A549 (cell line): Measurements from ENCODE around the gene POLE4.

Experiments
- CTCF ChIP-seq: fragments of >200 bp; sonication (Bioruptor Twin); formaldehyde crosslinking; IDR thresholded peaks from 3 replicates; pipeline ENCODE4 v1.5.1; 2016
- EHMT2 ChIP-seq: fragments of 200-600 bp; sonication (generic); IDR thresholded peaks from 2 replicates; pipeline ENCODE4 v1.6.1; 2016; ENCODE audit warnings: antibody characterized with exemption, low read depth, mild to moderate bottlenecking, moderate library complexity
- EP300 ChIP-seq, 2 experiments: fragments of >200 bp; sonication (Bioruptor Twin); formaldehyde crosslinking; IDR thresholded peaks; 2 replicates in 1 of 2; 3 replicates in 1 of 2; pipeline ENCODE4 v1.6.1; 2016 to 2017
- FOSB ChIP-seq: fragments of 250-450 bp; sonication (Bioruptor Pico); IDR thresholded peaks from 2 replicates; pipeline ENCODE4 v1.5.0; 2020; ENCODE audit warnings: mild to moderate bottlenecking, moderate library complexity
- HOXA7 ChIP-seq: fragments of 250-450 bp; sonication (Bioruptor Pico); IDR thresholded peaks from 2 replicates; pipeline ENCODE4 v1.5.0; 2020; ENCODE audit warnings: mild to moderate bottlenecking, moderate library complexity
- JUN ChIP-seq, 2 experiments: fragments of >200 bp; sonication (Bioruptor Twin); formaldehyde crosslinking; IDR thresholded peaks; 2 replicates in 1 of 2; 3 replicates in 1 of 2; pipeline ENCODE4 v1.6.1; 2016 to 2017
- MAFK ChIP-seq: fragments of 450-650 bp; IDR thresholded peaks from 2 replicates; pipeline ENCODE4 v1.6.1; 2014; ENCODE audit not compliant: partially characterized antibody
- NFE2L2 ChIP-seq: fragments of 150-350 bp; conservative IDR thresholded peaks from 2 replicates; pipeline ENCODE4 v1.6.1; 2014; ENCODE audit warnings: low read length
- NPAS2 ChIP-seq: fragments of 250-450 bp; sonication (Bioruptor Pico); IDR thresholded peaks from 2 replicates; pipeline ENCODE4 v1.8.0; 2022; ENCODE audit warnings: mild to moderate bottlenecking, moderate library complexity, borderline replicate concordance
- RAD21 ChIP-seq, 2 experiments: fragments of >200 bp in 1 of 2; sonication (Bioruptor Twin) in 1 of 2; formaldehyde crosslinking in 1 of 2; IDR thresholded peaks in 1 of 2; conservative IDR thresholded peaks in 1 of 2; 2 replicates in 1 of 2; 3 replicates in 1 of 2; pipeline ENCODE4 v1.6.1; 2012 to 2018; ENCODE audit warnings: inconsistent platforms in 1 of 2
- SREBF2 ChIP-seq: fragments of 450-650 bp; IDR thresholded peaks from 2 replicates; pipeline ENCODE4 v1.6.1; 2014; ENCODE audit warnings: mild to moderate bottlenecking, moderate library complexity
- TF ChIP-seq, protein P1 (sequence below): fragments of 450-650 bp; IDR thresholded peaks from 2 replicates; pipeline ENCODE4 v1.6.1; 2014; ENCODE audit warnings: antibody characterized with exemption
- TF ChIP-seq, protein P2 (sequence below): fragments of 200-600 bp; sonication (generic); IDR thresholded peaks from 2 replicates; pipeline ENCODE4 v1.6.1; 2016; ENCODE audit warnings: antibody characterized with exemption, mild to moderate bottlenecking, moderate library complexity

GRCh38 chr2:74953796-74954499, 4.5 kb upstream of the POLE4 start:
- no peak for TF ChIP-seq CTCF
- TF ChIP-seq, protein P1, sequence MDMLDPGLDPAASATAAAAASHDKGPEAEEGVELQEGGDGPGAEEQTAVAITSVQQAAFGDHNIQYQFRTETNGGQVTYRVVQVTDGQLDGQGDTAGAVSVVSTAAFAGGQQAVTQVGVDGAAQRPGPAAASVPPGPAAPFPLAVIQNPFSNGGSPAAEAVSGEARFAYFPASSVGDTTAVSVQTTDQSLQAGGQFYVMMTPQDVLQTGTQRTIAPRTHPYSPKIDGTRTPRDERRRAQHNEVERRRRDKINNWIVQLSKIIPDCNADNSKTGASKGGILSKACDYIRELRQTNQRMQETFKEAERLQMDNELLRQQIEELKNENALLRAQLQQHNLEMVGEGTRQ = no peak
- TF ChIP-seq JUN (IDR thresholded peaks at IDR 0.05) = no peak
- TF ChIP-seq, protein P2, sequence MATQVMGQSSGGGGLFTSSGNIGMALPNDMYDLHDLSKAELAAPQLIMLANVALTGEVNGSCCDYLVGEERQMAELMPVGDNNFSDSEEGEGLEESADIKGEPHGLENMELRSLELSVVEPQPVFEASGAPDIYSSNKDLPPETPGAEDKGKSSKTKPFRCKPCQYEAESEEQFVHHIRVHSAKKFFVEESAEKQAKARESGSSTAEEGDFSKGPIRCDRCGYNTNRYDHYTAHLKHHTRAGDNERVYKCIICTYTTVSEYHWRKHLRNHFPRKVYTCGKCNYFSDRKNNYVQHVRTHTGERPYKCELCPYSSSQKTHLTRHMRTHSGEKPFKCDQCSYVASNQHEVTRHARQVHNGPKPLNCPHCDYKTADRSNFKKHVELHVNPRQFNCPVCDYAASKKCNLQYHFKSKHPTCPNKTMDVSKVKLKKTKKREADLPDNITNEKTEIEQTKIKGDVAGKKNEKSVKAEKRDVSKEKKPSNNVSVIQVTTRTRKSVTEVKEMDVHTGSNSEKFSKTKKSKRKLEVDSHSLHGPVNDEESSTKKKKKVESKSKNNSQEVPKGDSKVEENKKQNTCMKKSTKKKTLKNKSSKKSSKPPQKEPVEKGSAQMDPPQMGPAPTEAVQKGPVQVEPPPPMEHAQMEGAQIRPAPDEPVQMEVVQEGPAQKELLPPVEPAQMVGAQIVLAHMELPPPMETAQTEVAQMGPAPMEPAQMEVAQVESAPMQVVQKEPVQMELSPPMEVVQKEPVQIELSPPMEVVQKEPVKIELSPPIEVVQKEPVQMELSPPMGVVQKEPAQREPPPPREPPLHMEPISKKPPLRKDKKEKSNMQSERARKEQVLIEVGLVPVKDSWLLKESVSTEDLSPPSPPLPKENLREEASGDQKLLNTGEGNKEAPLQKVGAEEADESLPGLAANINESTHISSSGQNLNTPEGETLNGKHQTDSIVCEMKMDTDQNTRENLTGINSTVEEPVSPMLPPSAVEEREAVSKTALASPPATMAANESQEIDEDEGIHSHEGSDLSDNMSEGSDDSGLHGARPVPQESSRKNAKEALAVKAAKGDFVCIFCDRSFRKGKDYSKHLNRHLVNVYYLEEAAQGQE = no peak
- no peak for TF ChIP-seq NPAS2 (CRISPR knock-in tag)
- no peak for TF ChIP-seq HOXA7 (CRISPR knock-in tag)
- no peak for TF ChIP-seq MAFK
- no peak for TF ChIP-seq FOSB
- no peak for TF ChIP-seq RAD21 (conservative IDR thresholded peaks at IDR 0.05 in 1 of 2, IDR thresholded peaks at IDR 0.05 in 1 of 2)
- no peak for TF ChIP-seq EP300 (IDR thresholded peaks at IDR 0.05)
- TF ChIP-seq NFE2L2 = no peak
- TF ChIP-seq SREBF2 = no peak
- no peak for TF ChIP-seq EHMT2
